Naive thymus-derived CD4-positive, alpha-beta T cell (primary cell): ENCODE measurements around the gene ZNF215. TPM values are rescaled to one million over a fixed set of nuclear protein-coding genes. Genes with fewer than 3 reads are reported as not detected.
A peak's percentile ranks its signal among the peaks of the same experiment; 100 is the strongest.

Experiments
- ATAC-seq: fragments of 150-1000 bp; cut with Tn5 transposase; 2 replicates; pipeline ENCODE4 v1.10.0; 2021; ENCODE audit warnings: mild to moderate bottlenecking, moderate library complexity
- CTCF ChIA-PET: fragments of 350-600 bp; sonication (Branson Sonifier 250); formaldehyde crosslinking; loops from one replicate; lab custom pipeline; 2021; ENCODE audit warnings: antibody characterized with exemption; lab: Charles Lee
- POLR2A ChIA-PET: fragments of 350-600 bp; sonication (Branson Sonifier 250); formaldehyde crosslinking; loops from one replicate; lab custom pipeline; 2021; ENCODE audit warnings: antibody characterized with exemption, inconsistent platforms; lab: Charles Lee
- DNase-seq, 9 donors: peaks; one replicate each; pipeline versions ENCODE4 v3.0.0 to v3.0.0-alpha.2; 2020 to 2022; ENCODE audit warnings: mixed read lengths in 1 of 9
- H3K27ac ChIP-seq: one replicate; pipeline ENCODE4 v1.7.0; 2013; ENCODE audit warnings: mild to moderate bottlenecking, low read depth, low read length, moderate library complexity
- H3K27me3 ChIP-seq, 2 donors: one replicate each; pipeline ENCODE4 v1.7.0; 2013; ENCODE audit warnings: low read length in 2 of 2, mild to moderate bottlenecking in 2 of 2, moderate library complexity in 2 of 2; ENCODE audit not compliant: control insufficient read depth in 2 of 2, insufficient read depth in 2 of 2
- H3K36me3 ChIP-seq, 3 experiments: 1 replicate in 2 of 3; 2 replicates in 1 of 3; pipeline ENCODE4 v1.7.0; 2013; ENCODE audit warnings: low read length in 3 of 3, mild to moderate bottlenecking in 3 of 3, moderate library complexity in 1 of 3; ENCODE audit not compliant: insufficient read depth in 3 of 3, control insufficient read depth in 2 of 3
- H3K4me1 ChIP-seq, 2 donors: one replicate each; pipeline ENCODE4 v1.7.0; 2013; ENCODE audit warnings: low read length in 2 of 2, mild to moderate bottlenecking in 2 of 2, moderate library complexity in 1 of 2; ENCODE audit not compliant: control insufficient read depth in 2 of 2, insufficient read depth in 2 of 2
- H3K4me3 ChIP-seq: 2 replicates; pipeline ENCODE4 v1.7.0; 2013; ENCODE audit warnings: mild to moderate bottlenecking, low read length
- H3K9me3 ChIP-seq, 3 experiments: 1 replicate in 2 of 3; 2 replicates in 1 of 3; pipeline ENCODE4 v1.7.0; 2013; ENCODE audit warnings: low read length in 3 of 3; ENCODE audit not compliant: control insufficient read depth in 2 of 3
- H3K27ac Mint-ChIP-seq, 9 donors: one replicate each; pipeline ENCODE4 v1.8.0; 2020 to 2022; ENCODE audit warnings: mixed read lengths in 9 of 9, mild to moderate bottlenecking in 8 of 9, moderate library complexity in 5 of 9, inconsistent platforms in 2 of 9
- H3K27me3 Mint-ChIP-seq, 5 donors: one replicate each; pipeline ENCODE4 v1.8.0; 2021 to 2022; ENCODE audit warnings: mixed read lengths in 5 of 5, mild to moderate bottlenecking in 1 of 5
- H3K36me3 Mint-ChIP-seq, 5 donors: one replicate each; pipeline ENCODE4 v1.8.0; 2020 to 2022; ENCODE audit warnings: mixed read lengths in 5 of 5, mild to moderate bottlenecking in 3 of 5, inconsistent platforms in 1 of 5
- H3K4me1 Mint-ChIP-seq, 7 donors: one replicate each; pipeline ENCODE4 v1.8.0; 2020 to 2022; ENCODE audit warnings: mixed read lengths in 7 of 7, mild to moderate bottlenecking in 3 of 7, inconsistent platforms in 1 of 7
- H3K4me3 Mint-ChIP-seq, 10 donors: one replicate each; pipeline ENCODE4 v1.8.0; 2020 to 2022; ENCODE audit warnings: mild to moderate bottlenecking in 10 of 10, mixed read lengths in 10 of 10, moderate library complexity in 6 of 10, inconsistent platforms in 2 of 10
- H3K9me3 Mint-ChIP-seq, 11 donors: one replicate each; pipeline ENCODE4 v1.8.0; 2020 to 2022; ENCODE audit warnings: mixed read lengths in 11 of 11, mild to moderate bottlenecking in 4 of 11, inconsistent platforms in 1 of 11, moderate library complexity in 1 of 11
- intact Hi-C, 2 donors: fragments of 100-400 bp; cut with micrococcal nuclease; formaldehyde crosslinking; loops; one replicate each; pipeline ENCODE4 v1.15.1; 2023
- polyA plus RNA-seq, 2 donors: library from polyadenylated mRNA; unstranded; fragments of 300-500 nt; fragmentation: Illumina TruSeq; gene quantifications; one replicate each; pipeline ENCODE4 v1.2.3, GENCODE V29; 2021
- total RNA-seq, 6 experiments: library from RNA in 5 of 6; stranded (reverse) in 5 of 6; gene quantifications; 1 replicate in 5 of 6; 2 replicates in 1 of 6; pipeline ENCODE4 v1.2.3 and lab custom pipeline; 2021 to 2026

Gene ZNF215
- total and polyA plus RNA-seq, 7 experiments from 2014 or later, result 0.35 to 2.4 (median 0.54) TPM; not detected in 2

- Histone ChIP-seq H3K4me1 (no peaks in the 10 kb centered on the region), H3K9me3 (no peaks in the 10 kb centered on the region), H3K27me3 (no peaks in the 10 kb centered on the region), H3K36me3 (no peaks in the 10 kb centered on the region), H3K27ac (no peak overlapping the region), H3K4me3 (no peak overlapping the region)
- Mint-ChIP-seq H3K27ac (no peak overlapping the region), H3K9me3 (peaks cover 0 to 2% (median 0%) of the 10 kb centered on the region in 11 donors), H3K27me3 (peaks cover 0 to 6% (median 0%) of the 10 kb centered on the region in 5 donors), H3K36me3 (no peaks in the 10 kb centered on the region), H3K4me1 (peaks cover 0 to 1% (median 0%) of the 10 kb centered on the region in 7 donors), H3K4me3 (no peak overlapping the region)
- ATAC-seq (no peak), DNase-seq (no peak)
- ChIA-PET POLR2A (no interaction called here), CTCF (no interaction called here)
- intact Hi-C loops, result no loop called here
Measured at GRCh38 chr11:6991227-6991626, 65.0 kb downstream of the ZNF215 start.

- DNase-seq (no peak), ATAC-seq (no peak)
- peaks cover 0 to 6% (median 0%) of the 10 kb centered on the region in 5 donors for H3K27me3 Mint-ChIP-seq
- H3K4me3 Mint-ChIP-seq, result no peak overlapping the region
- intact Hi-C loops, result no loop called here
- ChIA-PET CTCF (no interaction called here), POLR2A (no interaction called here)
- Histone ChIP-seq H3K9me3 (no peaks in the 10 kb centered on the region), H3K4me3 (no peak overlapping the region), H3K36me3 (no peaks in the 10 kb centered on the region), H3K27ac (no peak overlapping the region), H3K4me1 (no peaks in the 10 kb centered on the region), H3K27me3 (no peaks in the 10 kb centered on the region)
- H3K4me1 Mint-ChIP-seq, result peaks cover 0 to 1% (median 0%) of the 10 kb centered on the region in 7 donors
- H3K27ac Mint-ChIP-seq, result no peak overlapping the region
- H3K9me3 Mint-ChIP-seq, result peaks cover 0 to 2% (median 0%) of the 10 kb centered on the region in 11 donors
- no peaks in the 10 kb centered on the region for H3K36me3 Mint-ChIP-seq
Measured at GRCh38 chr11:6992026-6992425, 65.8 kb downstream of the ZNF215 start.

- Mint-ChIP-seq H3K4me3 (no peak overlapping the region), H3K36me3 (no peaks in the 10 kb centered on the region), H3K9me3 (no peaks in the 10 kb centered on the region), H3K4me1 (no peaks in the 10 kb centered on the region), H3K27ac (no peak overlapping the region), H3K27me3 (peaks cover 0 to 7% (median under 1%) of the 10 kb centered on the region in 5 donors)
- DNase-seq, result no peak
- no peaks in the 10 kb centered on the region for H3K36me3 ChIP-seq
- H3K27ac ChIP-seq, result no peak overlapping the region
- CTCF ChIA-PET, result no interaction called here
- intact Hi-C loops, result no loop called here
- no peaks in the 10 kb centered on the region for H3K9me3 ChIP-seq
- H3K27me3 ChIP-seq, result no peaks in the 10 kb centered on the region
- no peak overlapping the region for H3K4me3 ChIP-seq
- H3K4me1 ChIP-seq, result no peaks in the 10 kb centered on the region
- ATAC-seq, result no peak
- POLR2A ChIA-PET, result no interaction called here
Measured at GRCh38 chr11:6992457-6993417, 66.5 kb downstream of the ZNF215 start.

- Histone ChIP-seq H3K9me3 (no peaks in the 10 kb centered on the region), H3K36me3 (no peaks in the 10 kb centered on the region), H3K27ac (no peak overlapping the region), H3K27me3 (no peaks in the 10 kb centered on the region), H3K4me3 (no peak overlapping the region), H3K4me1 (no peaks in the 10 kb centered on the region)
- Mint-ChIP-seq H3K9me3 (no peaks in the 10 kb centered on the region), H3K4me1 (no peaks in the 10 kb centered on the region), H3K27me3 (peaks cover 7 to 20% (median 19%) of the 10 kb centered on the region in 5 donors), H3K36me3 (no peaks in the 10 kb centered on the region), H3K27ac (no peak overlapping the region), H3K4me3 (no peak overlapping the region)
- POLR2A ChIA-PET, result no interaction called here
- CTCF ChIA-PET, result no interaction called here
- DNase-seq, result no peak
- intact Hi-C loops, result no loop called here
- ATAC-seq, result no peak
Measured at GRCh38 chr11:6995703-6996102, 69.5 kb downstream of the ZNF215 start.

- Mint-ChIP-seq H3K27me3 (peaks cover 5 to 52% (median 37%) of the 10 kb centered on the region in 5 donors), H3K4me1 (no peaks in the 10 kb centered on the region), H3K27ac (no peak overlapping the region), H3K9me3 (no peaks in the 10 kb centered on the region), H3K4me3 (no peak overlapping the region), H3K36me3 (no peaks in the 10 kb centered on the region)
- intact Hi-C loops, result no loop called here
- H3K4me1 ChIP-seq, result no peaks in the 10 kb centered on the region
- DNase-seq (no peak), ATAC-seq (peak; percentile 36)
- CTCF ChIA-PET, result no interaction called here
- H3K4me3 ChIP-seq, result no peak overlapping the region
- H3K27me3 ChIP-seq, result no peaks in the 10 kb centered on the region
- H3K27ac ChIP-seq, result no peak overlapping the region
- H3K9me3 ChIP-seq, result no peaks in the 10 kb centered on the region
- POLR2A ChIA-PET, result no interaction called here
- H3K36me3 ChIP-seq, result no peaks in the 10 kb centered on the region
Measured at GRCh38 chr11:7004482-7004881, 78.3 kb downstream of the ZNF215 start.

Other genes starting within 250 kb of the ZNF215 start
- gene MRPL17, start 243.1 kb upstream of the ZNF215 start, total RNA-seq, result 10 to 100 TPM in 4 of 5 experiments, 1 to 10 TPM in 1; 10.0 to 70.3 (median 26.4) TPM
- 10 to 100 TPM; 21.6 to 33.4 TPM for gene MRPL17, start 243.1 kb upstream of the ZNF215 start, polyA plus RNA-seq
- under 1 TPM in 1 of 5 experiments, not detected in 4; 0.15 TPM for gene OR2AG2, start 154.4 kb upstream of the ZNF215 start, total RNA-seq
- not detected for gene OR2AG2, start 154.4 kb upstream of the ZNF215 start, polyA plus RNA-seq
- not detected for gene OR2AG1, start 143.4 kb upstream of the ZNF215 start, total RNA-seq
- gene OR2AG1, start 143.4 kb upstream of the ZNF215 start, polyA plus RNA-seq, result not detected
- under 1 TPM in 1 of 5 experiments, not detected in 4; 0.34 TPM for gene OR6A2, start 126.7 kb upstream of the ZNF215 start, total RNA-seq
- not detected for gene OR6A2, start 126.7 kb upstream of the ZNF215 start, polyA plus RNA-seq
- not detected for gene OR10A5, start 80.7 kb upstream of the ZNF215 start, total RNA-seq
- gene OR10A5, start 80.7 kb upstream of the ZNF215 start, polyA plus RNA-seq, result not detected
- gene OR10A2, start 63.4 kb upstream of the ZNF215 start, total RNA-seq, result under 1 TPM in 1 of 5 experiments, not detected in 4; 0.05 TPM
- gene OR10A2, start 63.4 kb upstream of the ZNF215 start, polyA plus RNA-seq, result not detected
- gene OR10A4, start 49.8 kb upstream of the ZNF215 start, total RNA-seq, result not detected
- gene OR10A4, start 49.8 kb upstream of the ZNF215 start, polyA plus RNA-seq, result not detected
- under 1 TPM in 1 of 5 experiments, not detected in 4; 0.27 TPM for gene OR2D2, start 33.9 kb upstream of the ZNF215 start, total RNA-seq
- gene OR2D2, start 33.9 kb upstream of the ZNF215 start, polyA plus RNA-seq, result not detected
- gene OR2D3, start 5.4 kb upstream of the ZNF215 start, total RNA-seq, result not detected
- not detected for gene OR2D3, start 5.4 kb upstream of the ZNF215 start, polyA plus RNA-seq
- not detected for gene ZNF214, start 93.9 kb downstream of the ZNF215 start, total RNA-seq
- gene ZNF214, start 93.9 kb downstream of the ZNF215 start, polyA plus RNA-seq, result not detected
- under 1 TPM in 2 of 5 experiments, not detected in 3; 0.17 TPM for gene NLRP14, start 94.1 kb downstream of the ZNF215 start, total RNA-seq
- not detected for gene NLRP14, start 94.1 kb downstream of the ZNF215 start, polyA plus RNA-seq
- not detected for gene RBMXL2, start 162.6 kb downstream of the ZNF215 start, total RNA-seq
- not detected for gene RBMXL2, start 162.6 kb downstream of the ZNF215 start, polyA plus RNA-seq